Ovary (tissue), 3 donors: ENCODE measurements around the gene ASIC2.

ENCODE experiments used
- CTCF ChIP-seq, 3 donors: fragments of 450-650 bp in 2 of 3; fragments of 200-600 bp in 1 of 3; IDR thresholded peaks; one replicate each; pipeline versions ENCODE4 v1.5.1 to v1.8.0; 2016 to 2022; ENCODE audit warnings: antibody characterized with exemption in 3 of 3, mild to moderate bottlenecking in 1 of 3
- EP300 ChIP-seq: sonication (generic); formaldehyde crosslinking; IDR thresholded peaks from one replicate; pipeline ENCODE4 v1.6.1; 2017; ENCODE audit warnings: antibody characterized with exemption
- donor health status: DM: no; HTN: no; CAD: no.

DNA sequence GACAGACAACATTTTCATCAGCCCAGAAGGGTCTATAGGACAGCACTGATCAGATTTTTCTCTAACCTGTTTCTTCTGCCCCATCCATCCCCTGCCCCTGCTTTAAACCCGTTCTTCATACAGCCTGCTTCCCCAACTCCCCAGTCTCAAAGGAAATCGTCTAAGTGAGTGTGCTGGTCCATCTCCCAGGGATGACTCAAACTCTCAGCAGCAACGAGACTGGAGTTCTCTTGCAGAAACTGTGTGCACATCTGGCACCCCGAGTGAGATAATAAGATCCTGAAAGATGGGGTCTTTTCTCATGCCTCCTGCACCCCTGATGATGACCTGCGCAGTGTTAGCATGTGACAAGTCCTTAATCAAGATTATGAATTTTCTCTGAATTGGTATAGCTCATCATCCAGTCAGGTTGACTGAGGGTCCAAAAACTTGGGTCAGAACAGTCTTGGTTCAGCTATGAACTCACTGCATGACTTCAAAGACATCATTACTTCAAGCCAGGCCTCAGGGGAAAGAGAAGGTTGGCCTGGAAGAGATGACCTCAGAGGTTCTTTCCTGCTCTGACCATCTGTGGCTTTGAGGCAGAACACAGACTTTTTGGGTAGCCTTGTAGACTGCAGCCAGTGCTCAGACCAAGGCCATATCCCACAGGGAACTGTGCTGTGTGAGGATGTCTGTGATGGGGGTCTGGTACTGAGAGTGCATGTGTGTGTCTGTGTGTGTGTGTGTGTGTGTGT, 183.6 kb downstream of the ASIC2 start:
- TF ChIP-seq CTCF (IDR thresholded peaks at IDR 0.05) (no peak), EP300 (no peak)
